CD14-positive monocyte (primary cell): ENCODE measurements around the gene CX3CR1. TPM values are rescaled to one million over a fixed set of nuclear protein-coding genes. Genes with fewer than 3 reads are reported as not detected.
A peak's percentile ranks its signal among the peaks of the same experiment; 100 is the strongest.

ENCODE experiments used
- DNase-seq, 3 donors: peaks; one replicate each; pipeline ENCODE4 v3.0.0-alpha.2; 2011 to 2022
- H2AFZ ChIP-seq: 2 replicates; pipeline ENCODE4 v1.6.0; 2012; ENCODE audit warnings: mild to moderate bottlenecking, low read depth, low read length, inconsistent platforms; ENCODE audit not compliant: insufficient read depth, poor library complexity, severe bottlenecking
- H3K27ac ChIP-seq, 2 donors: 1 replicate in 1 of 2; 2 replicates in 1 of 2; pipeline ENCODE4 v1.5.1; 2012 to 2013; ENCODE audit warnings: low read length in 2 of 2, control low read depth in 1 of 2, inconsistent platforms in 1 of 2, low read depth in 1 of 2, mild to moderate bottlenecking in 1 of 2
- H3K27me3 ChIP-seq, 2 donors: one replicate each; pipeline versions ENCODE4 v1.6.0 to v1.6.1; 2011 to 2013; ENCODE audit warnings: low read length in 2 of 2; ENCODE audit not compliant: control insufficient read depth in 2 of 2, insufficient read depth in 2 of 2
- H3K36me3 ChIP-seq, 2 donors: replicated peaks in 1 of 2; 1 replicate in 1 of 2; 2 replicates in 1 of 2; pipeline versions ENCODE4 v1.5.1 to v1.6.1; 2012 to 2013; ENCODE audit warnings: low read length in 2 of 2, control low read depth in 1 of 2, inconsistent platforms in 1 of 2, mild to moderate bottlenecking in 1 of 2; ENCODE audit not compliant: insufficient read depth in 2 of 2, control insufficient read depth in 1 of 2
- H3K4me1 ChIP-seq, 2 donors: 1 replicate in 1 of 2; 2 replicates in 1 of 2; pipeline versions ENCODE4 v1.5.1 to v1.6.1; 2012 to 2013; ENCODE audit warnings: low read length in 2 of 2, control low read depth in 1 of 2, inconsistent platforms in 1 of 2, mild to moderate bottlenecking in 1 of 2, moderate library complexity in 1 of 2; ENCODE audit not compliant: insufficient read depth in 2 of 2, control insufficient read depth in 1 of 2
- H3K4me2 ChIP-seq: replicated peaks from 2 replicates; pipeline ENCODE3; 2012; ENCODE audit warnings: low read length, moderate library complexity, mild to moderate bottlenecking; ENCODE audit not compliant: poor library complexity, severe bottlenecking; ENCODE audit errors: extremely low read depth
- H3K4me3 ChIP-seq, 3 experiments: fragments of 200-600 bp in 1 of 3; sonication (generic) in 1 of 3; replicated peaks in 1 of 3; 1 replicate in 2 of 3; 2 replicates in 1 of 3; pipeline ENCODE4 v1.5.1; 2011 to 2013; ENCODE audit warnings: low read length in 3 of 3, mild to moderate bottlenecking in 3 of 3, control low read depth in 2 of 3, low read depth in 2 of 3, inconsistent platforms in 1 of 3, moderate library complexity in 1 of 3
- H3K79me2 ChIP-seq: 2 replicates; pipeline ENCODE4 v1.6.0; 2012; ENCODE audit warnings: mild to moderate bottlenecking, control low read depth, inconsistent platforms, low read length, moderate library complexity; ENCODE audit not compliant: insufficient read depth
- H3K9ac ChIP-seq: 2 replicates; pipeline ENCODE4 v1.6.0; 2017; ENCODE audit warnings: low read length, mild to moderate bottlenecking; ENCODE audit not compliant: insufficient read depth, poor library complexity, severe bottlenecking
- H3K9me3 ChIP-seq, 2 donors: replicated peaks in 1 of 2; 1 replicate in 1 of 2; 2 replicates in 1 of 2; pipeline versions ENCODE4 v1.5.1 to v1.6.1; 2012 to 2013; ENCODE audit warnings: low read length in 2 of 2, control low read depth in 1 of 2; ENCODE audit not compliant: control insufficient read depth in 1 of 2, insufficient read depth in 1 of 2
- H4K20me1 ChIP-seq: 2 replicates; pipeline ENCODE4 v1.6.0; 2012; ENCODE audit warnings: mild to moderate bottlenecking, low read length, control low read depth, moderate library complexity; ENCODE audit not compliant: insufficient read depth
- H3K27ac Mint-ChIP-seq, 7 donors: one replicate each; pipeline ENCODE4 v1.8.0; 2020; ENCODE audit warnings: mild to moderate bottlenecking in 7 of 7, mixed read lengths in 7 of 7, moderate library complexity in 6 of 7, inconsistent platforms in 2 of 7
- H3K27me3 Mint-ChIP-seq, 3 donors: one replicate each; pipeline ENCODE4 v1.8.0; 2021 to 2022; ENCODE audit warnings: low read depth in 3 of 3, mild to moderate bottlenecking in 3 of 3, mixed read lengths in 3 of 3, moderate library complexity in 3 of 3, inconsistent platforms in 1 of 3
- H3K36me3 Mint-ChIP-seq, 2 donors: one replicate each; pipeline ENCODE4 v1.8.0; 2020; ENCODE audit warnings: mixed read lengths in 2 of 2, inconsistent platforms in 1 of 2, mild to moderate bottlenecking in 1 of 2
- H3K4me1 Mint-ChIP-seq: one replicate; pipeline ENCODE4 v1.8.0; 2020; ENCODE audit warnings: mild to moderate bottlenecking, mixed read lengths
- H3K4me3 Mint-ChIP-seq, 2 donors: one replicate each; pipeline ENCODE4 v1.8.0; 2020; ENCODE audit warnings: mild to moderate bottlenecking in 2 of 2, mixed read lengths in 2 of 2, moderate library complexity in 1 of 2
- H3K9me3 Mint-ChIP-seq, 7 donors: one replicate each; pipeline ENCODE4 v1.8.0; 2020 to 2022; ENCODE audit warnings: mixed read lengths in 7 of 7, mild to moderate bottlenecking in 6 of 7, moderate library complexity in 6 of 7, inconsistent platforms in 2 of 7
- WGBS: methylation state at CpG from one replicate; pipeline ENCODE4 v1.1.5; 2013; ENCODE audit warnings: missing lambda C conversion rate; ENCODE audit not compliant: insufficient coverage; 5-methylcytosine and 5-hydroxymethylcytosine counted together
- intact Hi-C, 2 donors: fragments of 100-400 bp; cut with micrococcal nuclease; formaldehyde crosslinking; loops; one replicate each; pipeline versions ENCODE4 v1.15.0 to v1.15.1; 2023
- polyA plus RNA-seq, 3 donors: library from polyadenylated mRNA; depleted of rRNA in 1 of 3; unstranded in 2 of 3; stranded (reverse) in 1 of 3; fragments of 300-500 nt in 2 of 3; fragments of >200 nt in 1 of 3; fragmentation: Illumina TruSeq in 2 of 3; gene quantifications; 1 replicate in 2 of 3; 2 replicates in 1 of 3; pipeline ENCODE4 v1.2.3, GENCODE V29; 2012 to 2021
- TF ChIP-seq, protein P1 (sequence below): fragments of 200-600 bp; IDR thresholded peaks from one replicate; pipeline ENCODE4 v1.8.0; 2022; ENCODE audit warnings: antibody characterized with exemption, mild to moderate bottlenecking

Gene CX3CR1
- polyA plus RNA-seq, 3 donors: 25.9 to 405 (median 184) TPM

GRCh38 chr3:39255503-39256325 lies 24.1 kb downstream of the CX3CR1 start:
- no peaks in the 10 kb centered on the region for H3K79me2 ChIP-seq
- H3K4me3 ChIP-seq: peak overlapping the region in 1 of 3 experiments; percentile 52
- no peaks in the 10 kb centered on the region for H3K36me3 ChIP-seq
- H3K27ac ChIP-seq: peak overlapping the region; percentile 92 to 93
- H3K4me2 ChIP-seq: peak overlapping the region; percentile 55
- Mint-ChIP-seq H3K4me3 (peak overlapping the region in 1 of 2 donors; percentile 52), H3K4me1 (peaks cover 92% of the 10 kb centered on the region), H3K36me3 (peaks cover 7 to 9% of the 10 kb centered on the region in 2 donors), H3K27me3 (peaks cover 0 to 6% (median 0%) of the 10 kb centered on the region in 3 donors), H3K27ac (peak overlapping the region; percentile 93 to 98 (median 94)), H3K9me3 (peaks cover 0 to 2% (median 1%) of the 10 kb centered on the region in 7 donors)
- intact Hi-C loops: loop anchor here in 1 of 2 donors (2.0 kb wide), 1 partner anchor 39 kb away; no protein-coding TSS in a partner anchor
- no peaks in the 10 kb centered on the region for H3K9me3 ChIP-seq
- no peak overlapping the region for H3K9ac ChIP-seq
- peaks cover 94 to 97% of the 10 kb centered on the region in 2 donors for H3K4me1 ChIP-seq
- DNase-seq: peak; percentile 85 to 94 (median 89)
- H2AFZ ChIP-seq: peak overlapping the region; percentile 14
- H4K20me1 ChIP-seq: no peaks in the 10 kb centered on the region
- no peaks in the 10 kb centered on the region for H3K27me3 ChIP-seq
- WGBS: 14% methylated on average over 3 of the region's 5 CpGs
- TF ChIP-seq, protein P1, sequence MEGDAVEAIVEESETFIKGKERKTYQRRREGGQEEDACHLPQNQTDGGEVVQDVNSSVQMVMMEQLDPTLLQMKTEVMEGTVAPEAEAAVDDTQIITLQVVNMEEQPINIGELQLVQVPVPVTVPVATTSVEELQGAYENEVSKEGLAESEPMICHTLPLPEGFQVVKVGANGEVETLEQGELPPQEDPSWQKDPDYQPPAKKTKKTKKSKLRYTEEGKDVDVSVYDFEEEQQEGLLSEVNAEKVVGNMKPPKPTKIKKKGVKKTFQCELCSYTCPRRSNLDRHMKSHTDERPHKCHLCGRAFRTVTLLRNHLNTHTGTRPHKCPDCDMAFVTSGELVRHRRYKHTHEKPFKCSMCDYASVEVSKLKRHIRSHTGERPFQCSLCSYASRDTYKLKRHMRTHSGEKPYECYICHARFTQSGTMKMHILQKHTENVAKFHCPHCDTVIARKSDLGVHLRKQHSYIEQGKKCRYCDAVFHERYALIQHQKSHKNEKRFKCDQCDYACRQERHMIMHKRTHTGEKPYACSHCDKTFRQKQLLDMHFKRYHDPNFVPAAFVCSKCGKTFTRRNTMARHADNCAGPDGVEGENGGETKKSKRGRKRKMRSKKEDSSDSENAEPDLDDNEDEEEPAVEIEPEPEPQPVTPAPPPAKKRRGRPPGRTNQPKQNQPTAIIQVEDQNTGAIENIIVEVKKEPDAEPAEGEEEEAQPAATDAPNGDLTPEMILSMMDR: no peak

DNA sequence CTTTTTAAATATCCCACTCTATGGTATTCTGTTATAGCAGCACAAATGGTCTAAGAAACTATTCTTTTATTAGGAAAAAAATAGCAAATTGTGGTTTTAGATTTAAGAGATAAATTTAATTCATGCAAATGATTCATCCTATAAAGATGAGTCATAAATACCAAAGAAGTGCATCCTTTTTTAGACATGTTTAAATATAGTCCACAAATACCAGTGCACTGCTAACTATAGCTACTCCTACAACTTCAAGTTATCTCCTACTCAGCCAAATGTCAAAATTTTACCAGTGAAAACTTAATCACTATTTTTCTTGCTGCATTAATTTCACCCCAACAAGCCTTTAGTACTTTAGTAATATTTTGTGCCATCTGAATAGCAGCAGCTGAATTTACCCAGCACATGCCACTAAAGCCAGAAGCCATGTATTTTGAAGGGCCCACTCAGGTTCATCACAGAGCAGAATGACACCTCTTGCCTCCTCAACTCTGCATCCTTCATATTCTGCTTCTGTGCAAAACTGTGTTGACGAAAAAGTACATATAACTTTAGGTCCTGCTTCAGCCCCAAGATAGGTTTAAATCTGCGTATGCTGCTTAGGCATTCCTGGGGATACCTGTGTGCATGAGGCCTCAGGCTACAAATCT lies 24.9 kb downstream of the CX3CR1 start:
- Histone ChIP-seq H2AFZ (no peak overlapping the region), H3K9ac (no peak overlapping the region), H3K27me3 (no peaks in the 10 kb centered on the region), H3K4me2 (peak overlapping the region; percentile 55), H3K36me3 (no peaks in the 10 kb centered on the region), H3K9me3 (no peaks in the 10 kb centered on the region), H3K27ac (peak overlapping the region; percentile 92 to 93), H3K4me3 (peak overlapping the region in 1 of 3 experiments; percentile 52), H3K79me2 (no peaks in the 10 kb centered on the region), H3K4me1 (peaks cover 95 to 97% of the 10 kb centered on the region in 2 donors), H4K20me1 (no peaks in the 10 kb centered on the region)
- H3K36me3 Mint-ChIP-seq: peaks cover 7 to 9% of the 10 kb centered on the region in 2 donors
- peaks cover 0 to 2% (median 1%) of the 10 kb centered on the region in 7 donors for H3K9me3 Mint-ChIP-seq
- no peak for DNase-seq
- peaks cover 0 to 6% (median 0%) of the 10 kb centered on the region in 3 donors for H3K27me3 Mint-ChIP-seq
- 0% methylated on average over 1 of the region's 2 CpGs for WGBS
- TF ChIP-seq, protein P1: no peak
- H3K27ac Mint-ChIP-seq: peak overlapping the region; percentile 93 to 98 (median 94)
- peaks cover 93% of the 10 kb centered on the region for H3K4me1 Mint-ChIP-seq
- H3K4me3 Mint-ChIP-seq: no peak overlapping the region
- intact Hi-C loops: loop anchor here in 1 of 2 donors (2.0 kb wide), 1 partner anchor 38 kb away; no protein-coding TSS in a partner anchor
